Mesendoderm (in vitro differentiated cells): ENCODE results near the gene PCDH18.
A peak's percentile ranks its signal among the peaks of the same experiment; 100 is the strongest.
"Not testable (repeated sequence)": the region's sequence is repeated elsewhere in the genome, so short reads cannot be mapped to it uniquely, and the experiment has no call there.

Experiments
- DNase-seq: peaks from one replicate; pipeline ENCODE4 v3.0.0; 2013
- H2AK5ac ChIP-seq: 2 replicates; pipeline ENCODE4 v1.6.1; 2013; ENCODE audit warnings: low read length, inconsistent platforms
- H2BK120ac ChIP-seq: 2 replicates; pipeline ENCODE4 v1.6.1; 2013; ENCODE audit warnings: low read depth, mild to moderate bottlenecking, low read length, moderate library complexity, mixed read lengths
- H2BK15ac ChIP-seq: replicated peaks from 2 replicates; pipeline ENCODE4 v1.6.1; 2013; ENCODE audit warnings: low read depth, mild to moderate bottlenecking, moderate library complexity
- H2BK5ac ChIP-seq: 2 replicates; pipeline ENCODE4 v1.6.1; 2013; ENCODE audit warnings: low read length, inconsistent platforms
- H3K18ac ChIP-seq: 2 replicates; pipeline ENCODE4 v1.6.1; 2013; ENCODE audit warnings: mild to moderate bottlenecking, low read length, mixed read lengths
- H3K23ac ChIP-seq: one replicate; pipeline ENCODE4 v1.6.1; 2013; ENCODE audit warnings: low read length
- H3K27ac ChIP-seq: 2 replicates; pipeline ENCODE4 v1.5.1; 2013; ENCODE audit warnings: low read depth, mild to moderate bottlenecking, inconsistent platforms, low read length, moderate library complexity
- H3K27me3 ChIP-seq: 2 replicates; pipeline ENCODE4 v1.6.1; 2013; ENCODE audit warnings: low read length, control low read depth, mild to moderate bottlenecking, inconsistent platforms; ENCODE audit not compliant: insufficient read depth, poor library complexity
- H3K36me3 ChIP-seq: 2 replicates; pipeline ENCODE4 v1.6.1; 2013; ENCODE audit warnings: low read length, inconsistent platforms; ENCODE audit not compliant: control insufficient read depth, insufficient read depth
- H3K4ac ChIP-seq: one replicate; pipeline ENCODE4 v1.6.1; 2013; ENCODE audit warnings: low read depth, mild to moderate bottlenecking, low read length, moderate library complexity
- H3K4me1 ChIP-seq: 2 replicates; pipeline ENCODE4 v1.6.1; 2013; ENCODE audit warnings: low read depth, low read length, inconsistent platforms; ENCODE audit not compliant: control insufficient read depth
- H3K4me2 ChIP-seq: 2 replicates; pipeline ENCODE4 v1.6.1; 2013; ENCODE audit warnings: low read length
- H3K4me3 ChIP-seq: 2 replicates; pipeline ENCODE4 v1.5.1; 2013; ENCODE audit warnings: mild to moderate bottlenecking, low read length
- H3K56ac ChIP-seq: one replicate; pipeline ENCODE4 v1.6.1; 2013; ENCODE audit warnings: low read length
- H3K79me1 ChIP-seq: 2 replicates; pipeline ENCODE4 v1.6.1; 2013; ENCODE audit warnings: low read length, inconsistent platforms
- H3K79me2 ChIP-seq: 2 replicates; pipeline ENCODE4 v1.6.1; 2013; ENCODE audit warnings: mild to moderate bottlenecking, low read length; ENCODE audit not compliant: control insufficient read depth, insufficient read depth
- H3K9ac ChIP-seq: 2 replicates; pipeline ENCODE4 v1.6.1; 2013; ENCODE audit warnings: low read length, inconsistent platforms
- H4K5ac ChIP-seq: one replicate; pipeline ENCODE4 v1.6.1; 2013; ENCODE audit warnings: low read length
- H4K8ac ChIP-seq: one replicate; pipeline ENCODE4 v1.6.1; 2013; ENCODE audit warnings: low read depth, mild to moderate bottlenecking, control low read depth, low read length, moderate library complexity
- WGBS: extraction: QIAGEN DNeasy Blood & Tissue Kit; methylation state at CpG from one replicate; pipeline ENCODE4 v1.1.7; 2013; ENCODE audit warnings: low lambda C conversion rate, missing lambda C conversion rate; ENCODE audit not compliant: insufficient coverage; ENCODE audit errors: extremely low coverage; 5-methylcytosine and 5-hydroxymethylcytosine counted together

Gene PCDH18

GRCh38 chr4:137540356-137540755 is 8.1 kb upstream of the PCDH18 start:
- H2AK5ac ChIP-seq, result no peak overlapping the region
- no peak overlapping the region for H4K5ac ChIP-seq
- no peaks in the 10 kb centered on the region for H3K79me1 ChIP-seq
- no peak overlapping the region for H4K8ac ChIP-seq
- H3K27me3 ChIP-seq, result no peaks in the 10 kb centered on the region
- no peak overlapping the region for H3K56ac ChIP-seq
- H2BK5ac ChIP-seq, result no peak overlapping the region
- H2BK120ac ChIP-seq, result no peak overlapping the region
- H3K4me1 ChIP-seq, result peaks cover under 1% of the 10 kb centered on the region
- H3K23ac ChIP-seq, result no peak overlapping the region
- no peaks in the 10 kb centered on the region for H3K36me3 ChIP-seq
- no peak for DNase-seq
- H3K18ac ChIP-seq, result no peak overlapping the region
- H3K9ac ChIP-seq, result no peak overlapping the region
- no peak overlapping the region for H2BK15ac ChIP-seq
- H3K27ac ChIP-seq, result no peak overlapping the region
- no peak overlapping the region for H3K4me2 ChIP-seq
- no peaks in the 10 kb centered on the region for H3K79me2 ChIP-seq
- H3K4me3 ChIP-seq, result no peak overlapping the region
- H3K4ac ChIP-seq, result no peak overlapping the region

GRCh38 chr4:137538526-137538925 is 6.2 kb upstream of the PCDH18 start:
- no peak overlapping the region for H3K27ac ChIP-seq
- H4K5ac ChIP-seq, result no peak overlapping the region
- no peak overlapping the region for H3K4ac ChIP-seq
- no peaks in the 10 kb centered on the region for H3K79me1 ChIP-seq
- no peak overlapping the region for H3K4me2 ChIP-seq
- no peak overlapping the region for H2BK120ac ChIP-seq
- no peak overlapping the region for H4K8ac ChIP-seq
- no peak overlapping the region for H3K56ac ChIP-seq
- H3K18ac ChIP-seq, result no peak overlapping the region
- H2BK15ac ChIP-seq, result no peak overlapping the region
- H3K36me3 ChIP-seq, result no peaks in the 10 kb centered on the region
- no peak overlapping the region for H2BK5ac ChIP-seq
- H3K23ac ChIP-seq, result no peak overlapping the region
- peaks cover 2% of the 10 kb centered on the region for H3K4me1 ChIP-seq
- WGBS, result no CpG with 5 or more reads among the region's 4 CpGs
- H3K79me2 ChIP-seq, result no peaks in the 10 kb centered on the region
- no peak for DNase-seq
- no peak overlapping the region for H3K9ac ChIP-seq
- H2AK5ac ChIP-seq, result no peak overlapping the region
- H3K27me3 ChIP-seq, result no peaks in the 10 kb centered on the region
- no peak overlapping the region for H3K4me3 ChIP-seq

DNA sequence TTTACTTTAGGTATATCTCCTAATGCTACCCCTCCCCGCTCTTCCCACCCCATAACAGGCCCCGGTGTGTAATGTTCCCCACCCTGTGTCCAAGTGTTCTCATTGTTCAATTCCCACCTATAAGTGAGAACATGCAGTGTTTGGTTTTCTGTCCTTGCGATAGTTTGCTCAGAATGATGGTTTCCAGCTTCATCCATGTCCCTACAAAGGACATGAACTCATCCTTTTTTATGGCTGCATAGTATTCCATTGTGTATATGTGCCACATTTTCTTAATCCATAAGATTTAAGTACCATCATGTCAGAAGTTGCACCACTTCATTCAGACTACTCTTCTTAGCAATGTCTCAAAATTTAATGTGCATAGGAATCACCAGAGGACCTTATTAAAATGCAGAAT is 5.5 kb upstream of the PCDH18 start:
- not testable (repeated sequence) for H3K18ac ChIP-seq, H3K27ac ChIP-seq, H3K79me1 ChIP-seq, H4K5ac ChIP-seq, H2BK5ac ChIP-seq, H2BK120ac ChIP-seq, DNase-seq, H3K79me2 ChIP-seq, H3K23ac ChIP-seq, H2BK15ac ChIP-seq, H3K9ac ChIP-seq, H3K4me1 ChIP-seq, H3K4ac ChIP-seq, H3K56ac ChIP-seq, H3K4me2 ChIP-seq, H3K36me3 ChIP-seq, H3K27me3 ChIP-seq, H2AK5ac ChIP-seq, H4K8ac ChIP-seq, H3K4me3 ChIP-seq
- no CpG with 5 or more reads among the region's 3 CpGs for WGBS

GRCh38 chr4:137536789-137537561 is 4.7 kb upstream of the PCDH18 start:
- Histone ChIP-seq H3K4me1 (peaks cover 2% of the 10 kb centered on the region), H3K23ac (no peak overlapping the region), H3K79me1 (no peaks in the 10 kb centered on the region), H4K5ac (no peak overlapping the region), H3K4ac (no peak overlapping the region), H4K8ac (no peak overlapping the region), H3K56ac (peak overlapping the region; percentile 10), H3K27me3 (no peaks in the 10 kb centered on the region), H3K79me2 (no peaks in the 10 kb centered on the region), H3K36me3 (no peaks in the 10 kb centered on the region), H3K4me2 (no peak overlapping the region), H2AK5ac (no peak overlapping the region), H2BK5ac (no peak overlapping the region), H3K27ac (no peak overlapping the region), H3K9ac (no peak overlapping the region), H3K4me3 (no peak overlapping the region), H3K18ac (no peak overlapping the region), H2BK120ac (no peak overlapping the region), H2BK15ac (no peak overlapping the region)
- peak; percentile 70 for DNase-seq
- WGBS, result no CpG with 5 or more reads among the region's 5 CpGs

- H4K5ac ChIP-seq, result no peak overlapping the region
- H4K8ac ChIP-seq, result no peak overlapping the region
- no peak overlapping the region for H3K9ac ChIP-seq
Observed at GRCh38 chr4:137535718-137536117, 3.4 kb upstream of the PCDH18 start.

GRCh38 chr4:137534516-137534915 is 2.2 kb upstream of the PCDH18 start:
- Histone ChIP-seq H2BK15ac (no peak overlapping the region), H3K4me1 (peaks cover 4% of the 10 kb centered on the region), H2BK5ac (no peak overlapping the region), H4K8ac (no peak overlapping the region), H2AK5ac (no peak overlapping the region), H3K23ac (no peak overlapping the region), H3K4me3 (no peak overlapping the region), H3K56ac (no peak overlapping the region), H3K79me1 (peaks cover 6% of the 10 kb centered on the region), H4K5ac (no peak overlapping the region), H3K4ac (no peak overlapping the region), H2BK120ac (no peak overlapping the region), H3K18ac (no peak overlapping the region), H3K79me2 (no peaks in the 10 kb centered on the region), H3K36me3 (no peaks in the 10 kb centered on the region), H3K27ac (no peak overlapping the region), H3K4me2 (no peak overlapping the region), H3K27me3 (no peaks in the 10 kb centered on the region), H3K9ac (no peak overlapping the region)
- no CpG with 5 or more reads among the region's 1 CpG for WGBS
- DNase-seq, result no peak

More at GRCh38 chr4:137535718-137536117, 3.4 kb upstream of the PCDH18 start:
- no peaks in the 10 kb centered on the region for H3K36me3 ChIP-seq
- H2BK120ac ChIP-seq, result no peak overlapping the region
- no peaks in the 10 kb centered on the region for H3K27me3 ChIP-seq
- H3K4me1 ChIP-seq, result peaks cover 2% of the 10 kb centered on the region
- DNase-seq, result peak; percentile 63
- H3K23ac ChIP-seq, result no peak overlapping the region
- H3K18ac ChIP-seq, result no peak overlapping the region
- no peak overlapping the region for H3K56ac ChIP-seq
- H3K4ac ChIP-seq, result no peak overlapping the region
- H3K27ac ChIP-seq, result no peak overlapping the region
- H3K79me1 ChIP-seq, result no peaks in the 10 kb centered on the region
- H2AK5ac ChIP-seq, result no peak overlapping the region
- H3K4me3 ChIP-seq, result no peak overlapping the region
- H3K4me2 ChIP-seq, result no peak overlapping the region
- H2BK5ac ChIP-seq, result no peak overlapping the region
- WGBS, result no CpG with 5 or more reads among the region's 1 CpG
- H3K79me2 ChIP-seq, result no peaks in the 10 kb centered on the region
- no peak overlapping the region for H2BK15ac ChIP-seq
